Lung microvascular endothelial cell (primary cell): ENCODE data around the gene TSKU. TPM values are rescaled to one million over a fixed set of nuclear protein-coding genes. Genes with fewer than 3 reads are reported as not detected.

ENCODE experiments used
- DNase-seq, 2 donors: peaks; one replicate each; pipeline versions ENCODE4 v3.0.0 to v3.0.0-alpha.2; 2010; ENCODE audit warnings: low read depth in 2 of 2
- total RNA-seq: library from RNA; depleted of rRNA; stranded (reverse); fragments of >200 nt; gene quantifications from 2 replicates; pipeline ENCODE4 v1.2.1, GENCODE V29; 2014

Gene TSKU
- total RNA-seq, 1 donor from 2014 or later: 3.2 TPM

DNA sequence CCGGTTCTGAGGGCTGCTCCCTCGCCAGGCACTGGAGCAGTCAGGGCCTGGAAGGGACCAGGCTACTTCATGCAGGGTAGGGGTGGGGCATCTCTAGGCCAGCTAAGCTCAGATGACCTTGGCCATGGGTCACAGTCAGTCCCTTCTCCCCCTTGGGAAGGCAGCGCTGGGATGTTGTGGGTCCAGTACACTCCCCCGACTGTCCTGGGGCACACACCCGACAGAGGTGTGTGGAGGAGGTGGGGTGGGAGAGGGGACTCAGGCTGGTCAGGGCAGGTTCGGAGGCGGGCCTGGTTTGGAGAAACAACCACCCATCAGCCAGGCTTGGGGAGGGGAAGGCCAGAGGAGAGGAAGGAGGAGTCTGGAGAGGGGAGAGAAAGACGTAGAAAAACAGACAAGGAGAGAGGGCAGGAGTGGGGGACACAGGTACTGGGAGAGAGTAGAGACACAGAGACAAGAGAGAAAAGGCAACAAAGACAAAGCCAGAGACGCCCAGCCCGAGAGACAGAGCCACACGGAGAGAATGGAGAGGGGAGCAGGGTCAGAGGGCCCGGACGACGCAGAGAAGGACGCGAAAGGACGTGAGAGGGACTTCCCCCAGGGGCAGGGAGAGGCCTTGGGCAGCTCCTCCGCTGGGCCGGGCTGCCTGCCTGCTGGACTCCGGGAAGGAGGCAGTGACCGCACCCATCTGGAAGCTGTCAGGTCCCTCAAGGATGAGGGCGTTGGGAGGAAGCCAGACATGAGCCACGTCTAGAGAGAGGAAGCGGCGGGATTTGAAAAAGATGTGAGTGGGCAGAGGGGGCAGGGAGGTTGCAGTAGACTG lies 30.6 kb upstream of the TSKU start:
- peak in 1 of 2 donors; percentile 60 for DNase-seq

DNA sequence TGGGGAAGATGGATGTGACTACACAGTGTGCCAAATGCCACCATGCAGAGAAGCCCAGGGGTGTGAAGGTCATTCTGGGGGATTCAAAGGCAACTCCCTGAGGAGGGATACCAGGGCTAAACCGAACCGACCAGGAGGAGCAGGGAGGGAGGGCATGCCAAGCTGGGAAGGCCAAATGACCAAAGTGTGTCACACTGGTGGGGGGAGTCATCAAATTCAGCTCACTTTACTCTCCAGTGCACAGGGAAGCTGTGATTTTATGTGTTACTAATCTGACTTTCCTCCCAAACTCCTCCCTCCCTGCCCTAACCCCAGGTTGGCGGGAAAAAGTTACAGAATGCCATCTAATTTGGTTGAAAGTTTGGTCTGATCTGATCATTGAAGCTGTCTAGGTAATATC lies 29.7 kb upstream of the TSKU start:
- no peak for DNase-seq

DNA sequence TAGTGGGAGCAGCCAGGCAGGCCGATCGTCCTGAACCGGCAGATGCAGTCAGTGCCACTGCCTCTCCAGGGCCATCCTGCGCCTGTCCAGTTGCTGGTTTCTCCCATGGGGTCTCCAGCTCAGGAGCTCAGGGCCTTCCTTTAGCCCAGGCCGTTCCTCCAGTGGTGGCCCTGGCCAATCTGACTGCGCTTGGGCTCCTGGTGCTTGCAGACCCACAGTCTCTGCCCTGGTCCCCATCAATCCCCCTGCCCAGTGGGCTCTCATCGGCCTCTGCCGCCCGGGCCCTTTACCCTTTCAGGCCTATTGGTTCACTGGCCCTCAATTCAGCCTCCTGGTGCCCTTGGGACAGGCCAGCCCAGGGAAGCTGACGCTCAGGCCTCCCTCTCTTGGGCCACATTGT lies 29.2 kb upstream of the TSKU start:
- DNase-seq: no peak

DNA sequence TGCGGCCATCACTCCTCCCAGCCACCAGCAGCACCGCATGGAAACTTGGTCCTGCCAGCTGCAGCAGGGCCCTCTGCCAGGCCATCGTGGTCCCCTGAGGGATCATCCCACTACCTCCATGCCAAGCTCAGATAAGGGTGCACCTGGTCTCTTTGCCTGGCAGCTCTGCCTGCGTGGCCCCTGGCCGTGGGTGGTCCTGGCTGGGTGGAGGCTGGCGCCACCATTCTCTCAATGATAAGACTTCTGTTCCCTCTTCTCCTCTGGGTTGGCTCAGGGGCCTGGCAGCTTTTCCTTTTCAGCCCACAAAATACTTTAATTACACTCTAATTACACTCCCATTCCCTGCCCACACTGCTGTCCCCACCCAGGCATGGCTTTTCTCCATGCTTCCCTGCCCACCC lies 26.8 kb upstream of the TSKU start:
- no peak for DNase-seq

DNA sequence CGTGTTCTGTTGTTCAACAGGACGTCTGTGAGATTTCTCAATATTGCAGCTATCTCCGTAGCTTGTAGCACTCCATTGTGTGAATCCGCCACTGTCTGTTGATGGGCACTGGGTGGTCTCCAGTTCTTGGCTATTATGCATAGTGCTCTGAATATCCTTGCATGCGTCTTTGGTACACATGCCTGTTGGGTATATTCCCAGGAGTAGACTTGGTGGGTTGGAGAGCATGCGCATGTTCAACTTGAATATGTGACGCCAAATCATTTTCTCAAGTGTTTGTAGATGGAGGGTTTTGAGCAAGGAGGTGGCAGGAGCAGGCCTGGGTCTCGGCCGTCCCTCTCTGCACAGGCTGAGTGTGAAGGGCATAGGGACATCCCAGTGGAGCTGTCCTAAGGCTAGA lies 24.8 kb upstream of the TSKU start:
- no peak for DNase-seq

DNA sequence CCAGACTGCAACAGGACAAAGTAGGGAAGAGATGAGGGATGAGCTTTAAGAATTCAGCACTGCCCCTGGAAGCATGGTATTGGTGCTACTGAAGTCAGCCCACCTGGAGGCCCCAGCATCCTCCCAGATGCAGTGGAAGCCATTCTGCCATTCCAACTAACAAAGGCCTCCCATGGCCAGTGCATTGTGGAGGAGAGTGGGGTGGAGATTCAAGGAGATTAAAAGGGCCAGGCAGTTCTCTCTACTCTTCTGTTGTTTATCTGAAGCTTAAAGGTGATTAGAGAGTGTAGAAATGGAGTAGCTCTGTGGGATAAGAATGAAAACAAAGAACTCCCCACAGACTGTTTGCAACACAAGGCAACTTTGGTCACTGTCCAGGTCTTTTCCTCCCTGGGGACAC lies 24.1 kb upstream of the TSKU start:
- no peak for DNase-seq

DNA sequence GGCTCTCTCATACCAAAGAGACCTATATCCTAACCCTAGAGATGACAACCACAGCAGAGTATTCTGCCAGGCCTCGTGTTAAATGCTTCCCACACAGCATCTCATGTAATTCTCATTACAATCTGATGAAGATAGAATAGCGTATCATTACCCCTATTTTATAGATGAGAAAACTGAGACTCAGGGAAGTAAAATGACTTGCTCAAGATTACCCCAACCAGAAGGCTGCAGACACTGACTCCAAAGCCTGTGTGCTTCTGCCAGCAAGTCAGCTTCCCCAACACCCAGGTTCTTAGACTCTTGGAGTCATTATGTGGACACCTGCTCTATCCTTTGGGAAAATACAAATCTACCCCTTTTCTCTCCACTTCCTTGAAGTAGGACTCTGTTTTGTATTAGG lies 23.6 kb upstream of the TSKU start:
- DNase-seq: no peak

DNA sequence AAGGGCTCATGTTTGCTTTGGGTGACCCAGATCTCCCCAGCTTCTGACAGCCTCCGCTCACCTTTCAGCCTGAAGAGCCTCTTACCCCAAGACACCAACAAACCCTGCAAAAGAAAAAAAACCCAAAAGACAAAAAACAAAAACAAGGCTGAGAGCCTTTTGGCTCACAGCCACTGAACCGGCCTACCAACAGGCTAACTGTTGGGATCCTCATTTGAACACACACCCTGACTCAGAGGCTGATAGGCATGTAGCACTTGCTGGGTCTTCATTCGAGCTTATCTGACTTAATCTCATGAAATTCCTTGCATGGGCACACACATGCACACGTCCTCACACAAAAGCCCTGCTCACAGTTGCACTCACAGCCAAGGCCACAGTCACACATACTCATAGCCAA lies 22.9 kb upstream of the TSKU start:
- no peak for DNase-seq

DNA sequence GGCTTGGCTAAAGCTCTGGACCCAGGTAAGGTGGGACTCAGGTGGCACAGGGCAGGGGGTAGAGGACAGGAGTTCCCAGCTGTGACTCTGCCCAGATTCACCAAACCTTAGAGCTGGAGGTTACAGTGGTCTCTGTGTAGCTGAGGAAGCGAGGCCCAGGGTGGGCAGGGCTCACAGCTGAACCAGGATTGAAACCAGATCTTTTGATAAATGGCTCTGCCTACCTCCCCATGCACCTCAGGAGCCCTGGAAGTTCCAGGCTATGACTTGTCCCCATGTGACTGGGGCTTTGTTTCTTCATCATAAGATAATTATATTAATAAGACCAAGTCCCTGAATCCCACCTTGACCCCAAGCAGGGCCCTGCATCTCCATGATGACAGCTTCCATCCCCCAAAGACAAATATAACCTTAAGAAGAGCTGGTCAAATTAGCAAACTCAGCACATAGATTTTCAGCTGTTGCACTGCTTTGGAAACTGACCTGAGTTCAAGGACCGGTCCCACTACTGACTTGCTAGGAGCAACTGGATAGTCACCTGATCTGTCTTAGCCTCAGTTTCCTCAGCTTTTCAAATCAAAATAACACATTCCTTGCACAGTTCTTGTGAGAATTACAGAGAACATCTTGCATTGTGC lies 21.3 kb upstream of the TSKU start:
- DNase-seq: no peak

DNA sequence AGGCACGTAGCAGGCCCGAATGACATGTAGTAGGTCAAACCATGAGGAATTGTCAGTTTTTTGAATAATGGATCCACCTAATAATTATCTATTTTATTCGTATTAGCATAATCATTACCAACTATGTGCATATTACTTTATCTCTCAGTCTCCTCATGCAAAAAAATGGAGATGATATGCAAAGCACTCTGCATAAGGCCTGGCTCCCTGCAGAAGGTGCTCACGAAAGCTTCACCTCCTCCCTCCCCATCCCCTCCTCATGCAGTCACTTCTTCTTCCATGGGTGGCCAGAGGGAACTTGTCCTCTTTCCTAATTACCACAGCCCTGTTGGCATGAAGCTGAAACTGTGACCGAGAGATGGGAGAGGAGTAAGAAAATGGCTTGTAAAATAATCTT lies 20.8 kb upstream of the TSKU start:
- no peak for DNase-seq

DNA sequence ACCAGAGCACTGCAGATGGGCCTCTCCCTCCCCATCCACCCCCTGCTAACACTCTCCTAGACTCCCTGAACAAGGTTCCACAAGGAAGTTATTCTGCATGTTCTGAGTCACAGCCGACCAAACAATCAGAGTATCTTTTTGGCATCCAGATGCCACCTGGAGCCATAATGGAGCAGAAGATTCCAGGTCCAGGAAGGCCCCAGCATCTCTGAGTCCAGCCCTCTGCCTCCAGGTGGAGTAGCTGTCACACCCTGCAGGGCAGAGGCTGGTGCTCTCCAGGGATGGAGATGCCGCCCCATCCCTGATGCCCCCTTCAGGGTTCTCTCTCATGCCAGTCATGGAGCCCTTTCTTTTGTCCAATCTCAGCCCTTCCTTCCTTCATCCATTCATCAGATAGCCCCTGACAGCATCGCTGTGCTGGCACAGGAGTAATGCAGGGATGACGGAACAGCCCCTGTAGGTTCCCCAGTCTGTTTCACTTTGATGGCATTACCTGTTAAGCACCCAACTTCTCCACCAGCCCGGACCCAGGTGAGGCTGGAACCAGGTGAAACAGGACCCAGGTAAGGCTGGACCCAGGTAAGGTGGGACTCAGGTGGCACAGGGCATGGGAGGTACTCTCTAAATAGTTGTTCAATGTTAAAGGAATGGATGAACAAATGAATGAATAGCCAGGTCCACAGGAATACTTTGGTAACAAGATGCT lies 20.1 kb upstream of the TSKU start:
- DNase-seq: no peak

DNA sequence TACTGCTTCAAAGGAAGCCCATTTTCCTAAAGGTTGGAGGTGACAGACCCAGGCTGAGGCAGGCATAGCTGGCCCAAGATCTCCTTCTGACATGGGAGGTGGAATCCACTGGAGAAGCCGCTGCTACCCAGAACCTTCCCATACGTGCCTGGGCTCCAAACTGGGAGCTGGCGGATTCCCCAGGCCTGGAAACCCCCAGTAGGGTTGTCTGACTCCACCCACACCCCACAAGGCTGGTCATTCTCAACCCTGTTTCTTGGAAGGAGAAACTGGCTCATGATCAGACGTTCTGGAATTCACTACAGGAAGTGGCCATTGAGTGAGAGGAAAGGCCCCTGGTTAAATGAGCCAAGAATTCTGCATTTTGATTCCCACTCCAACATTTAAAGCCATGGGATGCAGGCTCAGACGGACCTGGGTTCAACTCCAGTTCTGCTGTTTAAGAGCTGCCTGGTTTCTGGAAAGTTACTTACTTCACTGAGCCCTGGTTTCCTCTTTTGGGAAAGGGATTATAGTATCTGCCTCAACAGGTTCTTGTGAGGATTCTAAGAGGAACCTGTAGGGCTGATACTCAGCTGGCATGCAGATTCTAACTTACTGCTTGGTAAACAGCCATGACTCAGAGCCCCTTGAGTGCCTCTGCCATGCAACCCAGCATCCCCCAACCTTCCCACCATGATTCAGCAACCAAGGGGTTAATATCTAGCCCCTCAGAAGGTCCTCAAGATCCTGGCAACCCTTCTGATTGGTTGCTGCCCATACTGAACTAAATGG lies 19.4 kb upstream of the TSKU start:
- DNase-seq: peak in 1 of 2 donors; percentile 90

DNA sequence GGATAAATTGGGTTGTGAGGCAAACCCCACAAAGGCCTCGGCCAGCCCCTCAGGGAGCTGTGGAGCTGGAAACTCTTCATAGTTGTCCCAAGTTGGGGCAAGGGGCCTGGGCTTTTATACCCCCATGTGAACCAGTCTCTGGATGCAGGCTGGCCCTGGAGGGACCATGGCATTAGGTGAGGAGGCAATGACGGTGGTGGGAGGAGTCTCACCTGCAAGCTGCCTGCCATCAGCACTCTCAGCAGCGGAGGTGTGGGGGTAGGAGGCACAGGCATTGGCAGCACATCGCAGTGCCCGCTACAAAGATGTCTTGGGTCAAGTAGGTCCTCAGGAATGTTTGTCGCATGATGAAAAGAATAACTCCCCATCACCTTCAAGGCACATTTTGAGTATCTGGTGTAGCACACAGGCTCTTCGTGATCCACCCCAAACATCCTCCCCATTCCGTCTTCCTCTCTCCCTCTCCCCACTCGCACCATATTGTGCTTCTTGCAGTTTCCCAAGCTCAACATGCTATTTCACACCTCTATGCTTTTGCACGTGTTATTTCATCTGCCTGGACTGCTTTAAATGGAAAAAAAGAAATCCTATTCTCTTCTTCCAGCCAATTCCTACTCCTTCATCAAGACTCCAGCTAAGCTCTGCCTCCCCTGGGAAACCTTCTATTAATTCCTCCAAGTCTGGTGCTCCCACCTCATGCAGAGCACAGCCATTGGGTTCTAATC lies 18.1 kb upstream of the TSKU start:
- DNase-seq: no peak

DNA sequence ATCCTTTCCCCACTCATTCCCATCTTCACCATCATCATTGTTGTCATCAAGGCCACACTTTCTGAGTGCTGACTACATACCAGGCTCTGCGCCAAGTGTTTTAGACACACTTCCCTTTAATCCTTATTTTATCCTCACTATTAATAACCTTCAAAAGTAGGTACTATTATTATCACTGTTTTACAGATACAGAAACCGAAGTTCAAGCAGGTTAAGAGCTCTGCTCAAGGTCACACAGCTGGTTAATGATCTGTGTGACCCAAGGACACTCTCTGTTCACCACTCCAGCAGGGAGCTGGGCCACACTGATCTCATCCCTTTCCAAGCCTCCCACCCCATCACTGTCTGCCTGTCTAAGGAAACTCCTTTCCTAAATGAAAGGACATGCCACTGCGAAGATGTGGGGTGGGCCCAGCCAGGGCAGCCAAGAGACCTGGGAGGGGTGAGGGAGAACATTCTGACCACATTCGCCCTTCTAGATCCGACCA lies 17.2 kb upstream of the TSKU start:
- peak; percentile 11 to 79 for DNase-seq

DNA sequence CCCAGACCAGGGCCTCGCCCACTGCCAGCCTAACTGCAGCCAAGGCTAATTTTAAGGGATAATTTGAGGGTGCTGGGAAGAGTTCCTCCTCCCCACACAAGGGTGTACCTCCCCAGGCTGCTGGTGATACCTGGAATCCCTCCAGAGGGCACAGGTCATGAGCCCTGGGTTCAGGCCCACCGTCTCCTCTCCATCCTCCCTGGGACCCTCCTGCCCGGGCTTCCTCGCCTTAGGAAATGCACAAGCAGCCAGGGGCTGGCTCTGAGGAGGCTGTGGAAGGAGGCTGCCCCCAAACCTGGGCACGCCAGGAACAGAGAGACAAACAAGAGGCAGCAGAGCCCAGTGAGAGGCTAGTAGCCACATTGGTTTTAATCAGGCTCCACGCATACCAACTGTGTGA lies 16.6 kb upstream of the TSKU start:
- DNase-seq: no peak

DNA sequence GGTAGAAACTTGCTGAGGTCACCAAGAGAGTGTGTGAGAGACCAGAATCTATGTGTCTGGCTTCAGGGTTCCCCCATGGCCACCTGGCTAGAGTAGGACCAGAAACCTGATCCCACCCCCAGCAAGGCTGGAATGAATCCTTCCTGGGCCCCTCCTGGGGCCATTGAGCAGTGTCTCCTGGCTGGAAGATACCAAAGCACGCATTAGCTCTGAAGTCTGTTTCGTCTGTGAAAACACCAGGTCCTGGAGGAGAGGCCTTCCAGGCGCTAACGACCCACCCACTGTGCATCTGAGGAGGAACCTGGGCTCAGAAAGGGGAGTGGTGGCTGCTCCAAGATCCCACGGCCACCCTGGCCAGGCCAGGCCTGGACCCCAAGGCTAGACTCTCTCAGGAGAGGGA lies 15.5 kb upstream of the TSKU start:
- DNase-seq: no peak

DNA sequence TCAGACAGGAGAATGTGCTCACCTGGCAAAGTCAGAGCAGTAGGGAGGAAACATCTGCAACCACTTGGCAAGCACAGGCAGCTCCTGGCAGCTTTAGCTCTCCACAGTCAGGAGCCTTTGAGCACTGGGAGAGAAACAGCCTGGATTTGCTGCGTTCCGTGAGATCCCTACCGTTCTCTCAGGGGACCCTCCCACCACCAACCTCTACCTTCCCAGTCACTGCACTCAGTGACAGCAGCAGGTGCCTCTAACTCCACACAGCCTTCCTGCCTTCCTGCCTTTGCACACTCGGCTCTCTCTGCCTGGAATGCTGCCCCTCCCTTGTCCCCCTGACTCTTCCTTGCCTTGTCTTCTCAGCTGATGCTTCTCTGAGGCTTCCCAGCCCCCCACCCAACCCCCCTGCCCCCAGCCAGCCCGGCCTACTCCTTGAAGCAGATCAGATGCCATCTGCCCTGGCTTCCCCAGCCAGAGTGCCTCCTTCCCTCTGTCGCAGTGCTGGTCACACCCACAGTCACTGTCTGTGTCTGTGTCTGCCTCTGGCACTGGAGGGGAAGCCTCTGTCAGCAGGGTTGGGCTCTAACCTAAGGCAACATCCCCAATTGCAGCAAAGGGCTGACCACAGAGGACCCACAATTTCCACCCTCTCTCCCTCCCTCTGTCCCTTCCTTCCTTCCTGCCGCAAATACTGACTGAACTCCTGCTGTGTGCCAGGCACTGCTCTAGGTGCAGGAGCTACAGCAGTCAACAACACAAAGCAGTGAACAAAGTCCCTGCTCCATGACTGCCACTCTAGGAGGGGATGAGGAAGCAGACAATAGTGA lies 14.9 kb upstream of the TSKU start:
- DNase-seq: peak; percentile 62 to 90

DNA sequence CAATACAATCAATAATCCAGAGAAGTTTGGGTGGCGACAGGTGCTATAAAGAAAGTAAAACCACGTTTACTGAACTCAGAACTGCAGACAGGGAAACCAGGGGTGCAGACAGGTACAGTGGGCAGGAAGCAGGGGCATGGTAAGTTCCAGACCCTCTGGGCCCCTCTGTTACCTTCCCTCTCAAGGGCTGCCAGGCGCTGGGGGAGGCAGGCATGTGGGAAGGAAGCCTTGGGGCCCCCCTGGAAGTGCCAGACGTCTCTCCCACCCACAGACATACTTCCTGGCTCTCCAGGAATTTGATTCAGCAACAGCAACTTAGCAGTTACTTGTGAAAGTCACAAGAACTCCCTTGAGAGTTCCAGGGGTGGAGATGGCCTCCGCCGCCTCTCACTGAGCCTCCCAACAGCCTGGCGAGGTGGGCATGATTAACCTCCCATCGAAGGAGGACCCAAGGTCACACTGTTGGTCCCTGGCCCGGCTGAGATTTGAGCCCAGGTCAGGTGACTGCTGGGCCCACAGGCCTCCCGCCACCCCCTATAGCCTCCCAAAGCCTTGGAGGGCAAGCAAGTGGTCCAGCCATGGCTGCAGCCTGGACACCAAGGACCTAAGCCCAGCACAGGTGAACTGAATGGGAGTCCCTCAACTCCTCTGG lies 14.1 kb upstream of the TSKU start:
- DNase-seq: no peak
